ENCODE measurements around the gene SALL4.
"Not testable (repeated sequence)": the region's sequence is repeated elsewhere in the genome, so short reads cannot be mapped to it uniquely, and the experiment has no call there.

The SALL4 gene

DNA sequence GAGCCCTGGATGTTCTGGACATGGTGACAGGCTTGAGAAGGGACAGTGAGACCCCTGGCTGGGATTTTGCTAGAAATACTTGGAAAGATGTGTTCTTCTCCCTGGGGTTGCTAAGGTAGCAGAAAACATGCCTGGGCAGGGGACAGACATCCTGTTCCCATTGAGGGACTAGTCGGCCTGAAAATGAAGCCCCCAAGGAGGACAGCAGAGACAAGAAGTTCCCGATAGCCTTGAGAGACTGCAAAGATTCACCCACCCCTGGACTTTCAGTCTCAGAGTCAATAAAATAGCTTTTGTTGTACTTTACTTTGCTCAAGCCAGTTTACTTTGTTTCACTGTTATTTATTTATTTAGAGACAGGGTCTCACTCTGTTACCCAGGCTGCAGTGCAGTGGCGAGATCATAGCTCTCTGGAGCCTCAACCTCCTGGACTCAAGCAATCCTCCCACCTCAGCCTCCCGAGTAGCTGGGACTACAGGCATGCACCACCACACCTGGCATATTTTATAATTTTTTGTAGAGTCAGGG lies 62.5 kb downstream of the SALL4 start:
- H3K27ac ChIP-seq (ENCODE audit: low read length), result no peak overlapping the region

GRCh38 chr20:51738877-51739447 lies 63.4 kb downstream of the SALL4 start:
- Histone ChIP-seq H4K20me1 (ENCODE audit: insufficient read depth, low read length) (no peaks in the 10 kb centered on the region), H3K9ac (ENCODE audit: low read length) (no peak overlapping the region)

More for the DNA sequence above, 62.5 kb downstream of the SALL4 start:
- Histone ChIP-seq H3K9me3 (ENCODE audit: insufficient read depth, low read length) (no peaks in the 10 kb centered on the region), H2AFZ (ENCODE audit: low read depth, low read length) (no peak overlapping the region), H3K4me2 (ENCODE audit: low read length) (no peak overlapping the region), H3K9ac (ENCODE audit: low read length) (no peak overlapping the region), H3K79me2 (ENCODE audit: low read length) (no peaks in the 10 kb centered on the region), H3K36me3 (replicated peaks; ENCODE audit: low read depth, low read length) (no peaks in the 10 kb centered on the region), H3K4me1 (ENCODE audit: low read length) (no peaks in the 10 kb centered on the region), H3K4me3 (ENCODE audit: low read length) (no peak overlapping the region), H4K20me1 (ENCODE audit: insufficient read depth, low read length) (no peaks in the 10 kb centered on the region), H3K27me3 (ENCODE audit: low read depth, low read length) (no peaks in the 10 kb centered on the region)
- TF ChIP-seq, protein P1, sequence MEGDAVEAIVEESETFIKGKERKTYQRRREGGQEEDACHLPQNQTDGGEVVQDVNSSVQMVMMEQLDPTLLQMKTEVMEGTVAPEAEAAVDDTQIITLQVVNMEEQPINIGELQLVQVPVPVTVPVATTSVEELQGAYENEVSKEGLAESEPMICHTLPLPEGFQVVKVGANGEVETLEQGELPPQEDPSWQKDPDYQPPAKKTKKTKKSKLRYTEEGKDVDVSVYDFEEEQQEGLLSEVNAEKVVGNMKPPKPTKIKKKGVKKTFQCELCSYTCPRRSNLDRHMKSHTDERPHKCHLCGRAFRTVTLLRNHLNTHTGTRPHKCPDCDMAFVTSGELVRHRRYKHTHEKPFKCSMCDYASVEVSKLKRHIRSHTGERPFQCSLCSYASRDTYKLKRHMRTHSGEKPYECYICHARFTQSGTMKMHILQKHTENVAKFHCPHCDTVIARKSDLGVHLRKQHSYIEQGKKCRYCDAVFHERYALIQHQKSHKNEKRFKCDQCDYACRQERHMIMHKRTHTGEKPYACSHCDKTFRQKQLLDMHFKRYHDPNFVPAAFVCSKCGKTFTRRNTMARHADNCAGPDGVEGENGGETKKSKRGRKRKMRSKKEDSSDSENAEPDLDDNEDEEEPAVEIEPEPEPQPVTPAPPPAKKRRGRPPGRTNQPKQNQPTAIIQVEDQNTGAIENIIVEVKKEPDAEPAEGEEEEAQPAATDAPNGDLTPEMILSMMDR (IDR thresholded peaks at IDR 0.05; ENCODE audit: low read depth, low read length), result no peak
- no peak for TF ChIP-seq EZH2phosphoT487 (IDR thresholded peaks at IDR 0.05; ENCODE audit: low read depth)

DNA sequence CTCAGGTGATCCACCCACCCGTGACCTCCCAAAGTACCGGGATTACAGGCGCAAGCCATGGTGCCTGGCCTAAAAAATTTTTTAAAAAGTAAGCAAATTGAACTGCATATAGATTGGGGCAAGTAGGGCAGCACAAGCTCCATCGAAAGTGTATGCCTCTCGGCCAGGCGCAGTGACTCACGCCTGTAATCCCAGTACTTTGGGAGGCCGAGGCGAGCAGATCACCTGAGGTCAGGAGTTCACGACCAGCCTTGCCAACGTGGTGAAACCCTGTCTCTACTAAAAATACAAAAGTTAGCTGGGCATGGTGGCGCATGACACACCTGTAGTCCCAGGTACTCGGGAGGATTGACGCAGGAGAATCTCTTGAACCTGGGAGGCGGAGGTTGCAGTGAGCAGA lies 64.1 kb downstream of the SALL4 start:
- H3K4me2 ChIP-seq (ENCODE audit: low read length); H3K27ac ChIP-seq (ENCODE audit: low read length); H3K79me2 ChIP-seq (ENCODE audit: low read length): not testable (repeated sequence)

More at GRCh38 chr20:51738877-51739447, 63.4 kb downstream of the SALL4 start:
- no peak for TF ChIP-seq EZH2phosphoT487 (IDR thresholded peaks at IDR 0.05; ENCODE audit: low read depth)
- TF ChIP-seq, protein P1 (IDR thresholded peaks at IDR 0.05; ENCODE audit: low read depth, low read length), result no peak
- no peaks in the 10 kb centered on the region for H3K4me1 ChIP-seq (ENCODE audit: low read length)
- H3K79me2 ChIP-seq (ENCODE audit: low read length), result no peaks in the 10 kb centered on the region
- H3K27me3 ChIP-seq (ENCODE audit: low read depth, low read length), result no peaks in the 10 kb centered on the region
- H3K9me3 ChIP-seq (ENCODE audit: insufficient read depth, low read length), result no peaks in the 10 kb centered on the region
- no peaks in the 10 kb centered on the region for H3K36me3 ChIP-seq (replicated peaks; ENCODE audit: low read depth, low read length)
- H2AFZ ChIP-seq (ENCODE audit: low read depth, low read length), result no peak overlapping the region
- no peak overlapping the region for H3K27ac ChIP-seq (ENCODE audit: low read length)
- no peak overlapping the region for H3K4me3 ChIP-seq (ENCODE audit: low read length)
- no peak overlapping the region for H3K4me2 ChIP-seq (ENCODE audit: low read length)

DNA sequence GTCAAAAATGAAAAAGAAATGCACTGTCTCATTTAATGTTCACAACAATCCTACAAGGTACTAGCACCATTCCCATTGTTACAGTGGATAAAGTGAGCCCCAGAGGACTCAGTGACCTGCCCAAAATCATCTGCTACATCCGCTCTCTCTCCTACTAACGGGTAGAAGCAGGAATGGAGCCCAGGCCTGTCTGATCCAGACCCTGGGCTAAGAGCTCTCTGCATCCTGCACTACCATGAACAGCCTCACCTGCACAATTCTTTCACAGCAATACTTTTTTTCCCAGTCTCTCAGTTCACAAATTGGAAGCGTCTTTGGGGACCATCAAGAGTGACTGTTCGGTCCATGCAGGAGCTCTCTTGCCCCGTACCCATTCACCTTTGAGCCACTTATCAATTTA lies 65.4 kb downstream of the SALL4 start:
- TF ChIP-seq, protein P1 (IDR thresholded peaks at IDR 0.05; ENCODE audit: low read depth, low read length), result no peak
- TF ChIP-seq EZH2phosphoT487 (IDR thresholded peaks at IDR 0.05; ENCODE audit: low read depth), result no peak
- H3K79me2 ChIP-seq (ENCODE audit: low read length), result no peaks in the 10 kb centered on the region
- H3K27ac ChIP-seq (ENCODE audit: low read length), result no peak overlapping the region
- H3K4me3 ChIP-seq (ENCODE audit: low read length), result no peak overlapping the region
- no peaks in the 10 kb centered on the region for H3K36me3 ChIP-seq (replicated peaks; ENCODE audit: low read depth, low read length)
- H2AFZ ChIP-seq (ENCODE audit: low read depth, low read length), result no peak overlapping the region
- H3K27me3 ChIP-seq (ENCODE audit: low read depth, low read length), result peaks cover 10% of the 10 kb centered on the region
- H3K9me3 ChIP-seq (ENCODE audit: insufficient read depth, low read length), result no peaks in the 10 kb centered on the region
- H3K4me1 ChIP-seq (ENCODE audit: low read length), result no peaks in the 10 kb centered on the region
- no peak overlapping the region for H3K4me2 ChIP-seq (ENCODE audit: low read length)
- H3K9ac ChIP-seq (ENCODE audit: low read length), result no peak overlapping the region
- H4K20me1 ChIP-seq (ENCODE audit: insufficient read depth, low read length), result no peaks in the 10 kb centered on the region

More for the DNA sequence above, 64.1 kb downstream of the SALL4 start:
- not testable (repeated sequence) for H3K4me1 ChIP-seq (ENCODE audit: low read length); H3K9me3 ChIP-seq (ENCODE audit: insufficient read depth, low read length); H3K27me3 ChIP-seq (ENCODE audit: low read depth, low read length); H3K36me3 ChIP-seq (replicated peaks; ENCODE audit: low read depth, low read length); H4K20me1 ChIP-seq (ENCODE audit: insufficient read depth, low read length); H2AFZ ChIP-seq (ENCODE audit: low read depth, low read length); H3K9ac ChIP-seq (ENCODE audit: low read length); H3K4me3 ChIP-seq (ENCODE audit: low read length)

Measured in OCI-LY3 (cell line).